Endodermal cell (in vitro differentiated cells): ENCODE data around the gene KCNN2. TPM values are rescaled to one million over a fixed set of nuclear protein-coding genes. Genes with fewer than 3 reads are reported as not detected.

Experiments
- DNase-seq: peaks from one replicate; pipeline ENCODE4 v3.0.0-alpha.2; 2017
- H3K27ac ChIP-seq: 2 replicates; pipeline ENCODE4 v1.5.1; 2013; ENCODE audit warnings: mild to moderate bottlenecking, low read depth, low read length, moderate library complexity
- H3K27me3 ChIP-seq: 2 replicates; pipeline ENCODE4 v1.6.1; 2013; ENCODE audit warnings: mild to moderate bottlenecking, low read length, moderate library complexity; ENCODE audit not compliant: insufficient read depth, control insufficient read depth, poor library complexity, severe bottlenecking
- H3K36me3 ChIP-seq: 2 replicates; pipeline ENCODE4 v1.7.0; 2013; ENCODE audit warnings: mild to moderate bottlenecking, low read length, moderate library complexity; ENCODE audit not compliant: control insufficient read depth, insufficient read depth
- H3K4me1 ChIP-seq: one replicate; pipeline ENCODE4 v1.7.0; 2013; ENCODE audit warnings: low read length; ENCODE audit not compliant: control insufficient read depth, insufficient read depth
- H3K4me3 ChIP-seq: 2 replicates; pipeline ENCODE4 v1.5.1; 2013; ENCODE audit warnings: mild to moderate bottlenecking, low read length, moderate library complexity
- H3K9ac ChIP-seq: 2 replicates; pipeline ENCODE4 v1.6.1; 2013; ENCODE audit warnings: mild to moderate bottlenecking, low read length, moderate library complexity; ENCODE audit not compliant: poor library complexity, severe bottlenecking; ENCODE audit errors: extremely low read depth
- H3K9me3 ChIP-seq: 2 replicates; pipeline ENCODE4 v1.6.1; 2013; ENCODE audit warnings: mild to moderate bottlenecking, low read length, moderate library complexity; ENCODE audit not compliant: control insufficient read depth
- H3K27ac Mint-ChIP-seq: 2 replicates; pipeline ENCODE4 v1.8.0; 2020; ENCODE audit warnings: mixed read lengths
- H3K27me3 Mint-ChIP-seq: 2 replicates; pipeline ENCODE4 v1.8.0; 2021; ENCODE audit warnings: mild to moderate bottlenecking, mixed read lengths; ENCODE audit not compliant: insufficient read depth
- H3K36me3 Mint-ChIP-seq: 2 replicates; pipeline ENCODE4 v1.8.0; 2020; ENCODE audit warnings: low read depth, mixed read lengths
- H3K4me1 Mint-ChIP-seq: 2 replicates; pipeline ENCODE4 v1.8.0; 2020; ENCODE audit warnings: mixed read lengths
- H3K4me3 Mint-ChIP-seq: 2 replicates; pipeline ENCODE4 v1.8.0; 2020; ENCODE audit warnings: mild to moderate bottlenecking, moderate library complexity, mixed read lengths
- H3K9me3 Mint-ChIP-seq: 2 replicates; pipeline ENCODE4 v1.8.0; 2020; ENCODE audit warnings: mild to moderate bottlenecking, mixed read lengths
- WGBS, 2 experiments: methylation state at CpG; one replicate each; pipeline versions ENCODE4 v1.1.5 to v1.1.7; 2013; ENCODE audit warnings: missing lambda C conversion rate in 2 of 2, mixed read lengths in 1 of 2; ENCODE audit not compliant: insufficient coverage in 1 of 2, insufficient read length in 1 of 2; 5-methylcytosine and 5-hydroxymethylcytosine counted together
- total RNA-seq, 2 donors: library from RNA; stranded (reverse); fragmentation: NEBNext Ultra II Directional in 1 of 2; extraction: Animal tissue kit (Norgen Biotek cat#: 25700) in 1 of 2; gene quantifications; 2 replicates in 1 of 2; 3 replicates in 1 of 2; pipeline ENCODE4 v1.2.1, GENCODE V29; 2021
- TF ChIP-seq, protein P1 (sequence below): fragments of 200-600 bp; sonication (generic); conservative IDR thresholded peaks from 2 replicates; pipeline ENCODE4 v1.5.0; 2021; ENCODE audit warnings: antibody characterized with exemption, mild to moderate bottlenecking

Gene KCNN2
- total RNA-seq, 2 donors from 2014 or later = 3.0 to 4.7 TPM

DNA sequence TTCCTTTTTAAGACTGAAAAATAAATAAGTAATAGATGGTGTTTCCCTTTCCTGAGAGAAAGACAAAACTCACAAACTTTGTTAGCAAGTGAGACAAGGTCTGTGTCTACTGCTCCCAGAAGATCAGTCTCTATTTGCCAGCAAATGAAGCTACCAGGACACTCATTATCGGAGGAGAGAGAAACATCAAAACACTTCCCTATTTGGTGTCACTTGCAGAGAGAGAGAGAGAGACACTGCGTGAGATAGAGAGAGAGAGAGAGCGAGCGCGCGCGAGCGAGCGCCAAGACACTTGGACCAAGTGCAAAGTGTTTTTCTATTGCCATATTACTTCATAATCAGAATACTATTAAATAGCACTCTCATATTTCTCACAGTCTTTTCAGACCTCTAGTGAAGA, 142.7 kb downstream of the KCNN2 start:
- no peaks in the 10 kb centered on the region for H3K4me1 ChIP-seq
- no peaks in the 10 kb centered on the region for H3K9me3 Mint-ChIP-seq
- H3K4me1 Mint-ChIP-seq = no peaks in the 10 kb centered on the region
- H3K27ac Mint-ChIP-seq = no peak overlapping the region
- H3K9me3 ChIP-seq = no peaks in the 10 kb centered on the region
- no peaks in the 10 kb centered on the region for H3K27me3 Mint-ChIP-seq
- no peak overlapping the region for H3K27ac ChIP-seq
- TF ChIP-seq, protein P1, sequence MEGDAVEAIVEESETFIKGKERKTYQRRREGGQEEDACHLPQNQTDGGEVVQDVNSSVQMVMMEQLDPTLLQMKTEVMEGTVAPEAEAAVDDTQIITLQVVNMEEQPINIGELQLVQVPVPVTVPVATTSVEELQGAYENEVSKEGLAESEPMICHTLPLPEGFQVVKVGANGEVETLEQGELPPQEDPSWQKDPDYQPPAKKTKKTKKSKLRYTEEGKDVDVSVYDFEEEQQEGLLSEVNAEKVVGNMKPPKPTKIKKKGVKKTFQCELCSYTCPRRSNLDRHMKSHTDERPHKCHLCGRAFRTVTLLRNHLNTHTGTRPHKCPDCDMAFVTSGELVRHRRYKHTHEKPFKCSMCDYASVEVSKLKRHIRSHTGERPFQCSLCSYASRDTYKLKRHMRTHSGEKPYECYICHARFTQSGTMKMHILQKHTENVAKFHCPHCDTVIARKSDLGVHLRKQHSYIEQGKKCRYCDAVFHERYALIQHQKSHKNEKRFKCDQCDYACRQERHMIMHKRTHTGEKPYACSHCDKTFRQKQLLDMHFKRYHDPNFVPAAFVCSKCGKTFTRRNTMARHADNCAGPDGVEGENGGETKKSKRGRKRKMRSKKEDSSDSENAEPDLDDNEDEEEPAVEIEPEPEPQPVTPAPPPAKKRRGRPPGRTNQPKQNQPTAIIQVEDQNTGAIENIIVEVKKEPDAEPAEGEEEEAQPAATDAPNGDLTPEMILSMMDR = no peak
- no peaks in the 10 kb centered on the region for H3K27me3 ChIP-seq
- H3K4me3 Mint-ChIP-seq = no peak overlapping the region
- no peak overlapping the region for H3K4me3 ChIP-seq
- H3K36me3 ChIP-seq = no peaks in the 10 kb centered on the region
- WGBS, 2 experiments = 95 to 100% methylated on average over 1 to 9 of the region's 9 CpGs
- H3K9ac ChIP-seq = no peak overlapping the region
- H3K36me3 Mint-ChIP-seq = no peaks in the 10 kb centered on the region
- no peak for DNase-seq

DNA sequence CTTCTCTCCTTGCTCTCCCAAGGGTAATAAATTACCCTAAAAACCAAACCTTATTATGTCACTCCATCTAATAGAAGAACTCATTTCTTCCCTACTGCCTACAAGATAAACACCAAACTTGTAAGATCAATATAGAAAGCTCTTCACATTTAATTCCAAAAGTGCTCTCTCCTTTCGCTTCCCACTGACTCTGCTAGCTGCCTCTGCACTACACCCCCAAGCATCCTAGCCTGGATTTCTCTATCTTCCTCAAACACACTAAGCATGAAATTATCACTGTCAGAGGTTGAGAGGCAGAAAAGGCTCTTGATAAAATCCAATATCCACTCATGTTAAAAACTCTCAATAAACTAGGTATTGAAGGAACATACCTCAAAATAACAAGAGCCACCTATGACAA, 162.4 kb downstream of the KCNN2 start:
- H3K27ac ChIP-seq = no peak overlapping the region
- DNase-seq = no peak
- H3K36me3 ChIP-seq = no peaks in the 10 kb centered on the region
- no peak overlapping the region for H3K4me3 Mint-ChIP-seq
- no peaks in the 10 kb centered on the region for H3K36me3 Mint-ChIP-seq
- H3K9me3 Mint-ChIP-seq = peaks cover 13% of the 10 kb centered on the region
- TF ChIP-seq, protein P1 = no peak
- no peaks in the 10 kb centered on the region for H3K9me3 ChIP-seq
- no peak overlapping the region for H3K9ac ChIP-seq
- no peaks in the 10 kb centered on the region for H3K27me3 ChIP-seq
- peaks cover 7% of the 10 kb centered on the region for H3K4me1 Mint-ChIP-seq
- H3K4me3 ChIP-seq = no peak overlapping the region
- no peaks in the 10 kb centered on the region for H3K27me3 Mint-ChIP-seq
- no peaks in the 10 kb centered on the region for H3K4me1 ChIP-seq
- 83 to 100% methylated on average over 1 of the region's 1 CpG for WGBS, 2 experiments
- no peak overlapping the region for H3K27ac Mint-ChIP-seq

DNA sequence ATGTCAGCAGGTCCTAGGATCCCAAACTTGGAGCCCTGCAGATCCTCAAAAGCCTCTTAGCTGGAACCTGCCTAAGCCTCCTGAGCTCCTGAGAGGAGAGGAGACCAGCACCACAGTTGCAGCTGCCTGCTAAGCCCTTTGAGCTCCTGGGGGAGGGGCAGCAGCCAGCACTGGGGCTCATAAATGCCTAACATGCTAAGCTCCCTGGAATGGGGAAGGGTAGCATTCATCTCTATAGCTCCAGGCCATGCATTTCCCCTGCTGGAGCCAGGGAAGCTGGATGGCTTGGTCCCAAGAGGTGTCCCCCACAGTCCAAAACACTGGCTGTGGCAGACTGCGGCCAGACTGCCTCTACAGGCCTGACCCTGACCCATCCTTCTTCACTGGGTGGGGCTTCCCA, 182.7 kb downstream of the KCNN2 start:
- no peaks in the 10 kb centered on the region for H3K27me3 Mint-ChIP-seq
- no peak overlapping the region for H3K4me3 Mint-ChIP-seq
- Histone ChIP-seq H3K4me3 (no peak overlapping the region), H3K36me3 (no peaks in the 10 kb centered on the region), H3K27me3 (no peaks in the 10 kb centered on the region), H3K4me1 (no peaks in the 10 kb centered on the region), H3K27ac (no peak overlapping the region), H3K9ac (no peak overlapping the region), H3K9me3 (peaks cover 5% of the 10 kb centered on the region)
- peaks cover 13% of the 10 kb centered on the region for H3K9me3 Mint-ChIP-seq
- TF ChIP-seq, protein P1 = no peak
- no peaks in the 10 kb centered on the region for H3K36me3 Mint-ChIP-seq
- H3K4me1 Mint-ChIP-seq = no peaks in the 10 kb centered on the region
- 95% methylated on average over 1 of the region's 1 CpG; no CpG with 5 or more reads in 1 of the 2 experiments for WGBS, 2 experiments
- H3K27ac Mint-ChIP-seq = no peak overlapping the region
- peak; percentile 72 for DNase-seq
